GM23338 (cell line): ENCODE results near the gene TCF3. TPM values are rescaled to one million over a fixed set of nuclear protein-coding genes. Genes with fewer than 3 reads are reported as not detected.
A peak's percentile ranks its signal among the peaks of the same experiment; 100 is the strongest.

Experiments
- ATAC-seq: fragments of 200-7000 bp; cut with Tn5 transposase; 3 replicates; pipeline ENCODE4 v1.9.1; 2020
- DNase-seq: peaks from one replicate; pipeline ENCODE4 v3.0.0-alpha.2; 2015; ENCODE audit warnings: low spot score
- H2AFZ ChIP-seq: fragments of 200-600 bp; sonication (generic); 2 replicates; pipeline ENCODE4 v1.8.0; 2016; ENCODE audit warnings: antibody characterized with exemption, mild to moderate bottlenecking, moderate library complexity
- H3F3A ChIP-seq: fragments of 200-600 bp; sonication (generic); replicated peaks from 2 replicates; pipeline ENCODE4 v1.8.0; 2017; ENCODE audit warnings: antibody characterized with exemption, mixed run types, low read depth
- H3K27ac ChIP-seq: fragments of 200-600 bp; sonication (generic); 2 replicates; pipeline ENCODE4 v1.6.1; 2016; ENCODE audit warnings: low read depth
- H3K27me3 ChIP-seq: fragments of 200-600 bp; sonication (generic); 2 replicates; pipeline ENCODE4 v1.8.0; 2016; ENCODE audit warnings: mild to moderate bottlenecking, mixed run types, moderate library complexity; ENCODE audit not compliant: insufficient read depth
- H3K36me3 ChIP-seq: fragments of 200-600 bp; sonication (generic); 2 replicates; pipeline ENCODE4 v1.8.0; 2016; ENCODE audit warnings: mild to moderate bottlenecking; ENCODE audit not compliant: insufficient read depth
- H3K4me1 ChIP-seq: fragments of 200-600 bp; sonication (generic); 2 replicates; pipeline ENCODE4 v1.8.0; 2016; ENCODE audit warnings: mild to moderate bottlenecking, moderate library complexity; ENCODE audit not compliant: insufficient read depth
- H3K4me2 ChIP-seq: fragments of 200-600 bp; sonication (generic); 2 replicates; pipeline ENCODE4 v1.7.1; 2017; ENCODE audit warnings: mixed run types
- H3K4me3 ChIP-seq: fragments of 200-600 bp; sonication (generic); 2 replicates; pipeline ENCODE4 v1.6.1; 2016; ENCODE audit warnings: mixed run types
- H3K79me2 ChIP-seq: fragments of 200-600 bp; sonication (generic); replicated peaks from 2 replicates; pipeline ENCODE4 v1.8.0; 2017; ENCODE audit warnings: mild to moderate bottlenecking; ENCODE audit not compliant: insufficient read depth
- H3K9me2 ChIP-seq: fragments of 200-600 bp; sonication (generic); 2 replicates; pipeline ENCODE4 v1.8.0; 2017; ENCODE audit not compliant: insufficient read depth
- H4K20me1 ChIP-seq: fragments of 200-600 bp; sonication (generic); replicated peaks from 2 replicates; pipeline ENCODE4 v1.8.0; 2017; ENCODE audit warnings: mild to moderate bottlenecking; ENCODE audit not compliant: insufficient read depth
- H3K27ac Mint-ChIP-seq: 2 replicates; pipeline ENCODE4 v1.8.0; 2020; ENCODE audit warnings: inconsistent platforms, mild to moderate bottlenecking, moderate library complexity, mixed read lengths
- H3K27me3 Mint-ChIP-seq: 3 replicates; pipeline ENCODE4 v1.8.0; 2022; ENCODE audit warnings: low read depth, mild to moderate bottlenecking, moderate library complexity, mixed read lengths, inconsistent platforms; ENCODE audit not compliant: insufficient read depth, poor library complexity
- H3K36me3 Mint-ChIP-seq: 3 replicates; pipeline ENCODE4 v1.8.0; 2021; ENCODE audit warnings: low read depth, mild to moderate bottlenecking, inconsistent platforms, moderate library complexity, mixed read lengths
- H3K4me1 Mint-ChIP-seq: 3 replicates; pipeline ENCODE4 v1.8.0; 2020; ENCODE audit warnings: mild to moderate bottlenecking, inconsistent platforms, mixed read lengths
- H3K4me3 Mint-ChIP-seq: 3 replicates; pipeline ENCODE4 v1.8.0; 2021; ENCODE audit warnings: moderate library complexity, mild to moderate bottlenecking, inconsistent platforms, mixed read lengths
- H3K9me3 Mint-ChIP-seq: 3 replicates; pipeline ENCODE4 v1.8.0; 2020; ENCODE audit warnings: moderate library complexity, mild to moderate bottlenecking, inconsistent platforms, mixed read lengths
- CREB1 ChIP-seq: fragments of 250-450 bp; sonication (Bioruptor Pico); IDR thresholded peaks from 2 replicates; pipeline ENCODE4 v1.5.0; 2020; ENCODE audit warnings: low read depth, mild to moderate bottlenecking, moderate library complexity
- CTCF ChIP-seq, 2 experiments: fragments of 200-600 bp in 1 of 2; sonication (generic) in 1 of 2; conservative IDR thresholded peaks; 2 replicates each; pipeline versions ENCODE4 v1.5.1 to v1.6.1; 2016 to 2017; ENCODE audit warnings: antibody characterized with exemption in 2 of 2, low read depth in 2 of 2, mild to moderate bottlenecking in 2 of 2, moderate library complexity in 1 of 2
- ETS1 ChIP-seq: IDR thresholded peaks from 2 replicates; pipeline ENCODE4 v1.6.1; 2016; ENCODE audit warnings: antibody characterized with exemption
- EZH2phosphoT487 ChIP-seq: fragments of 200-600 bp; sonication (generic); IDR thresholded peaks from one replicate; pipeline ENCODE4 v1.8.1; 2018; ENCODE audit warnings: antibody characterized with exemption; ENCODE audit not compliant: unreplicated experiment
- JUNB ChIP-seq: IDR thresholded peaks from one replicate; pipeline ENCODE4 v1.6.1; 2016; ENCODE audit warnings: antibody characterized with exemption; ENCODE audit not compliant: unreplicated experiment
- NANOG ChIP-seq: IDR thresholded peaks from 2 replicates; pipeline ENCODE4 v1.6.1; 2016; ENCODE audit warnings: antibody characterized with exemption, borderline replicate concordance
- POLR2AphosphoS5 ChIP-seq: IDR thresholded peaks from 2 replicates; pipeline ENCODE4 v1.6.1; 2016; ENCODE audit warnings: antibody characterized with exemption, low read depth
- STAT1 ChIP-seq: IDR thresholded peaks from one replicate; pipeline ENCODE4 v1.6.1; 2016; ENCODE audit warnings: antibody characterized with exemption; ENCODE audit not compliant: unreplicated experiment
- ZNF114 ChIP-seq: fragments of 250-450 bp; sonication (Bioruptor Pico); IDR thresholded peaks from 2 replicates; pipeline ENCODE4 v1.5.0; 2020; ENCODE audit warnings: mild to moderate bottlenecking, moderate library complexity
- ZNF331 ChIP-seq: fragments of 250-450 bp; sonication (Bioruptor Pico); IDR thresholded peaks from 2 replicates; pipeline ENCODE4 v1.5.0; 2020; ENCODE audit warnings: low read depth, mild to moderate bottlenecking, moderate library complexity
- ZNF462 ChIP-seq: fragments of 250-450 bp; sonication (Bioruptor Pico); IDR thresholded peaks from 2 replicates; pipeline ENCODE4 v1.5.0; 2020; ENCODE audit warnings: mild to moderate bottlenecking, moderate library complexity
- polyA plus RNA-seq: library from polyadenylated mRNA; unstranded; fragments of >200 nt; fragmentation: Nextera tagmentation; extraction: Ambion mirVana; gene quantifications from 2 replicates; pipeline ENCODE4 v1.2.1, GENCODE V29; 2016
- total RNA-seq: library from RNA; depleted of rRNA; stranded (reverse); fragments of >200 nt; shearing (Covaris generic); gene quantifications from 2 replicates; pipeline ENCODE4 v1.2.3, GENCODE V29; 2014
- TF ChIP-seq, protein P1 (sequence below): IDR thresholded peaks from one replicate; pipeline ENCODE4 v1.6.1; 2018; ENCODE audit warnings: antibody characterized with exemption; ENCODE audit not compliant: unreplicated experiment

TCF3 gene
- total and polyA plus RNA-seq, 2 experiments from 2014 or later, result 166 to 383 TPM

- TF ChIP-seq ZNF114 (CRISPR knock-in tag), result no peak
- TF ChIP-seq JUNB, result no peak
- TF ChIP-seq CREB1 (CRISPR knock-in tag), result no peak
- TF ChIP-seq, protein P1, sequence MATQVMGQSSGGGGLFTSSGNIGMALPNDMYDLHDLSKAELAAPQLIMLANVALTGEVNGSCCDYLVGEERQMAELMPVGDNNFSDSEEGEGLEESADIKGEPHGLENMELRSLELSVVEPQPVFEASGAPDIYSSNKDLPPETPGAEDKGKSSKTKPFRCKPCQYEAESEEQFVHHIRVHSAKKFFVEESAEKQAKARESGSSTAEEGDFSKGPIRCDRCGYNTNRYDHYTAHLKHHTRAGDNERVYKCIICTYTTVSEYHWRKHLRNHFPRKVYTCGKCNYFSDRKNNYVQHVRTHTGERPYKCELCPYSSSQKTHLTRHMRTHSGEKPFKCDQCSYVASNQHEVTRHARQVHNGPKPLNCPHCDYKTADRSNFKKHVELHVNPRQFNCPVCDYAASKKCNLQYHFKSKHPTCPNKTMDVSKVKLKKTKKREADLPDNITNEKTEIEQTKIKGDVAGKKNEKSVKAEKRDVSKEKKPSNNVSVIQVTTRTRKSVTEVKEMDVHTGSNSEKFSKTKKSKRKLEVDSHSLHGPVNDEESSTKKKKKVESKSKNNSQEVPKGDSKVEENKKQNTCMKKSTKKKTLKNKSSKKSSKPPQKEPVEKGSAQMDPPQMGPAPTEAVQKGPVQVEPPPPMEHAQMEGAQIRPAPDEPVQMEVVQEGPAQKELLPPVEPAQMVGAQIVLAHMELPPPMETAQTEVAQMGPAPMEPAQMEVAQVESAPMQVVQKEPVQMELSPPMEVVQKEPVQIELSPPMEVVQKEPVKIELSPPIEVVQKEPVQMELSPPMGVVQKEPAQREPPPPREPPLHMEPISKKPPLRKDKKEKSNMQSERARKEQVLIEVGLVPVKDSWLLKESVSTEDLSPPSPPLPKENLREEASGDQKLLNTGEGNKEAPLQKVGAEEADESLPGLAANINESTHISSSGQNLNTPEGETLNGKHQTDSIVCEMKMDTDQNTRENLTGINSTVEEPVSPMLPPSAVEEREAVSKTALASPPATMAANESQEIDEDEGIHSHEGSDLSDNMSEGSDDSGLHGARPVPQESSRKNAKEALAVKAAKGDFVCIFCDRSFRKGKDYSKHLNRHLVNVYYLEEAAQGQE, result no peak
- no peak for TF ChIP-seq ETS1
- TF ChIP-seq EZH2phosphoT487, result no peak
Measured at GRCh38 chr19:1587872-1588271, 64.5 kb downstream of the TCF3 start (continued).

DNA sequence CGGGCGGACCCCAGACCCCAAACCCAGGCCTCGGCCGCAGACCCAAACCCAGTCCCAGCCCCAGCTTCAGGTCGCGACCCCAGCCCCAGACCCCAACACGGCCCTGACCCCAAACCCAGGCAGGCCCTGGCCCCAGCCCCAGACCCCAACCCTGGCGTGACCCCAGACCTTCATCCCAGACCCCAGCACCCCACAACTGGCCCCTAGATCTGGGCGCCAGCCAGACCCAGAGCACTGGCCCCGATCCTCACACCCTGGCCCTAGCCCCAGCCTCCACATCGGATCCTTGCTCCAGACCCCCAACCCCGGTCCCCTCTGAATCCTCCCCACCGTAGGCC, 67.2 kb downstream of the TCF3 start:
- H3K4me1 Mint-ChIP-seq, result no peaks in the 10 kb centered on the region; the same call in 1 of the 3 replicates
- H3K36me3 Mint-ChIP-seq, result peaks cover 64% of the 10 kb centered on the region
- Histone ChIP-seq H3K4me3 (no peak overlapping the region), H3K79me2 (peaks cover 45% of the 10 kb centered on the region), H3F3A (peaks cover 6% of the 10 kb centered on the region; the same call in 1 of the 2 replicates), H3K4me1 (no peaks in the 10 kb centered on the region; the same call in 1 of the 2 replicates), H3K27me3 (no peaks in the 10 kb centered on the region), H4K20me1 (peaks cover 15% of the 10 kb centered on the region), H3K9me2 (no peaks in the 10 kb centered on the region), H2AFZ (no peak overlapping the region), H3K4me2 (no peak overlapping the region), H3K27ac (no peak overlapping the region), H3K36me3 (no peaks in the 10 kb centered on the region; the same call in 1 of the 2 replicates)
- H3K9me3 Mint-ChIP-seq, result no peaks in the 10 kb centered on the region
- TF ChIP-seq ZNF331 (no peak), STAT1 (no peak), NANOG (no peak), JUNB (no peak), ZNF462 (CRISPR knock-in tag) (no peak), EZH2phosphoT487 (no peak), POLR2AphosphoS5 (no peak), ZNF114 (CRISPR knock-in tag) (no peak), CTCF (conservative IDR thresholded peaks at IDR 0.05; ENCODE audit: low read depth in 2 of 2) (no peak), ETS1 (no peak)
- ATAC-seq (no peak), DNase-seq (no peak)
- H3K27me3 Mint-ChIP-seq, result peaks cover 8% of the 10 kb centered on the region
- no peak overlapping the region for H3K4me3 Mint-ChIP-seq
- H3K27ac Mint-ChIP-seq, result peak overlapping the region; percentile 73; the same call in 1 of the 2 replicates
